ENCODE results near the gene MAPK1.
A peak's percentile ranks its signal among the peaks of the same experiment; 100 is the strongest.
"Not testable (repeated sequence)": the region's sequence is repeated elsewhere in the genome, so short reads cannot be mapped to it uniquely, and the experiment has no call there.

MAPK1 gene

GRCh38 chr22:21796863-21797262, 70.6 kb downstream of the MAPK1 start:
- no peak overlapping the region for H3K27ac ChIP-seq
- DNase-seq (ENCODE audit: low read depth, low spot score) = no peak

GRCh38 chr22:21796231-21796630, 71.2 kb downstream of the MAPK1 start:
- H3K27ac ChIP-seq = no peak overlapping the region
- no peak for DNase-seq (ENCODE audit: low read depth, low spot score)

- not testable (repeated sequence) for DNase-seq (ENCODE audit: low read depth, low spot score); H3K27ac ChIP-seq
Observed at GRCh38 chr22:21793716-21794115, 73.7 kb downstream of the MAPK1 start.

- no peak for DNase-seq (ENCODE audit: low read depth, low spot score)
- peak overlapping the region; percentile 49 for H3K27ac ChIP-seq
Observed at GRCh38 chr22:21791635-21792625, 75.5 kb downstream of the MAPK1 start.

- H3K27ac ChIP-seq = peak overlapping the region; percentile 49
- not testable (repeated sequence) for DNase-seq (ENCODE audit: low read depth, low spot score)
Observed at GRCh38 chr22:21790849-21791610, 76.4 kb downstream of the MAPK1 start.

- H3K27ac ChIP-seq = no peak overlapping the region
- DNase-seq (ENCODE audit: low read depth, low spot score) = no peak
Observed at GRCh38 chr22:21790359-21790758, 77.1 kb downstream of the MAPK1 start.

GRCh38 chr22:21787565-21787964, 79.9 kb downstream of the MAPK1 start:
- not testable (repeated sequence) for H3K27ac ChIP-seq; DNase-seq (ENCODE audit: low read depth, low spot score)

- DNase-seq (ENCODE audit: low read depth, low spot score) = no peak
Observed at GRCh38 chr22:21780259-21780658, 87.2 kb downstream of the MAPK1 start.

GRCh38 chr22:21779444-21779843, 88.0 kb downstream of the MAPK1 start:
- no peak overlapping the region for H3K27ac ChIP-seq
- no peak for DNase-seq (ENCODE audit: low read depth, low spot score)

More at GRCh38 chr22:21780259-21780658, 87.2 kb downstream of the MAPK1 start:
- H3K27ac ChIP-seq = no peak overlapping the region

- H3K27ac ChIP-seq = no peak overlapping the region
- DNase-seq (ENCODE audit: low read depth, low spot score) = no peak
Observed at GRCh38 chr22:21778705-21779363, 88.6 kb downstream of the MAPK1 start.

GRCh38 chr22:21771631-21771976, 95.8 kb downstream of the MAPK1 start:
- DNase-seq (ENCODE audit: low read depth, low spot score) = no peak
- H3K27ac ChIP-seq = no peak overlapping the region

GRCh38 chr22:21768435-21768834, 99.0 kb downstream of the MAPK1 start:
- no peak for DNase-seq (ENCODE audit: low read depth, low spot score)
- no peak overlapping the region for H3K27ac ChIP-seq

GRCh38 chr22:21766691-21767462, 100.6 kb downstream of the MAPK1 start:
- H3K27ac ChIP-seq = no peak overlapping the region
- DNase-seq (ENCODE audit: low read depth, low spot score) = no peak

GRCh38 chr22:21765909-21766529, 101.4 kb downstream of the MAPK1 start:
- no peak for DNase-seq (ENCODE audit: low read depth, low spot score)
- H3K27ac ChIP-seq = no peak overlapping the region

GRCh38 chr22:21764038-21764804, 103.2 kb downstream of the MAPK1 start:
- no peak overlapping the region for H3K27ac ChIP-seq
- no peak for DNase-seq (ENCODE audit: low read depth, low spot score)

- no peak for DNase-seq (ENCODE audit: low read depth, low spot score)
- H3K27ac ChIP-seq = no peak overlapping the region
Observed at GRCh38 chr22:21762712-21763581, 104.5 kb downstream of the MAPK1 start.

- no peak overlapping the region for H3K27ac ChIP-seq
- DNase-seq (ENCODE audit: low read depth, low spot score) = no peak
Observed at GRCh38 chr22:21761994-21762680, 105.3 kb downstream of the MAPK1 start.
